ENCODE data around the gene SDF4.

Gene SDF4

GRCh38 chr1:1222575-1223225, 9.1 kb downstream of the SDF4 start:
- Histone ChIP-seq H3K4me3 (ENCODE audit: low read depth, low read length, poor library complexity, severe bottlenecking) (no peak overlapping the region), H2AFZ (ENCODE audit: low read length) (no peak overlapping the region), H3F3A (ENCODE audit: insufficient read depth, low read length) (no peaks in the 10 kb centered on the region), H3K9me3 (ENCODE audit: low read length) (no peaks in the 10 kb centered on the region), H3K27ac (ENCODE audit: low read depth, low read length, poor library complexity, severe bottlenecking) (no peak overlapping the region), H4K20me1 (ENCODE audit: insufficient read depth, low read length) (no peaks in the 10 kb centered on the region), H3K36me3 (ENCODE audit: insufficient read depth, low read length) (peaks cover 90% of the 10 kb centered on the region), H3K27me3 (ENCODE audit: insufficient read depth, low read length) (no peaks in the 10 kb centered on the region), H3K4me1 (ENCODE audit: insufficient read depth, low read length, severe bottlenecking) (no peaks in the 10 kb centered on the region), H3K79me2 (ENCODE audit: insufficient read depth, low read length) (no peaks in the 10 kb centered on the region), H3K9ac (ENCODE audit: low read length) (no peak overlapping the region), H3K4me2 (ENCODE audit: low read length) (no peak overlapping the region), H3K9me2 (ENCODE audit: low read depth, low read length) (no peaks in the 10 kb centered on the region)
- TF ChIP-seq EZH2 (IDR thresholded peaks at IDR 0.05; ENCODE audit: borderline replicate concordance, low read length) (no peak), CTCF (IDR thresholded peaks at IDR 0.05; ENCODE audit: low read length) (no peak)

- H3K36me3 ChIP-seq (ENCODE audit: insufficient read depth, low read length), result peaks cover 92% of the 10 kb centered on the region
- no peak overlapping the region for H3K27ac ChIP-seq (ENCODE audit: low read depth, low read length, poor library complexity, severe bottlenecking)
- no peaks in the 10 kb centered on the region for H4K20me1 ChIP-seq (ENCODE audit: insufficient read depth, low read length)
Observed at GRCh38 chr1:1221887-1222574, 9.8 kb downstream of the SDF4 start.

GRCh38 chr1:1220197-1220596, 11.6 kb downstream of the SDF4 start:
- peaks cover 9% of the 10 kb centered on the region for H3K4me1 ChIP-seq (ENCODE audit: insufficient read depth, low read length, severe bottlenecking)
- H3K36me3 ChIP-seq (ENCODE audit: insufficient read depth, low read length), result peaks cover 87% of the 10 kb centered on the region
- no peak overlapping the region for H3K27ac ChIP-seq (ENCODE audit: low read depth, low read length, poor library complexity, severe bottlenecking)
- H3K9ac ChIP-seq (ENCODE audit: low read length), result no peak overlapping the region
- no peaks in the 10 kb centered on the region for H3K9me3 ChIP-seq (ENCODE audit: low read length)
- H3K4me3 ChIP-seq (ENCODE audit: low read depth, low read length, poor library complexity, severe bottlenecking), result no peak overlapping the region
- no peaks in the 10 kb centered on the region for H4K20me1 ChIP-seq (ENCODE audit: insufficient read depth, low read length)
- TF ChIP-seq EZH2 (IDR thresholded peaks at IDR 0.05; ENCODE audit: borderline replicate concordance, low read length) (no peak), CTCF (IDR thresholded peaks at IDR 0.05; ENCODE audit: low read length) (no peak)
- H2AFZ ChIP-seq (ENCODE audit: low read length), result no peak overlapping the region
- H3K27me3 ChIP-seq (ENCODE audit: insufficient read depth, low read length), result no peaks in the 10 kb centered on the region
- no peaks in the 10 kb centered on the region for H3F3A ChIP-seq (ENCODE audit: insufficient read depth, low read length)
- H3K4me2 ChIP-seq (ENCODE audit: low read length), result no peak overlapping the region
- no peaks in the 10 kb centered on the region for H3K9me2 ChIP-seq (ENCODE audit: low read depth, low read length)
- no peaks in the 10 kb centered on the region for H3K79me2 ChIP-seq (ENCODE audit: insufficient read depth, low read length)

More at GRCh38 chr1:1221887-1222574, 9.8 kb downstream of the SDF4 start:
- Histone ChIP-seq H3K9me2 (ENCODE audit: low read depth, low read length) (no peaks in the 10 kb centered on the region), H3K9me3 (ENCODE audit: low read length) (no peaks in the 10 kb centered on the region), H3K27me3 (ENCODE audit: insufficient read depth, low read length) (no peaks in the 10 kb centered on the region), H3K79me2 (ENCODE audit: insufficient read depth, low read length) (no peaks in the 10 kb centered on the region), H3K4me3 (ENCODE audit: low read depth, low read length, poor library complexity, severe bottlenecking) (no peak overlapping the region), H2AFZ (ENCODE audit: low read length) (no peak overlapping the region), H3K9ac (ENCODE audit: low read length) (no peak overlapping the region), H3K4me2 (ENCODE audit: low read length) (no peak overlapping the region), H3F3A (ENCODE audit: insufficient read depth, low read length) (no peaks in the 10 kb centered on the region), H3K4me1 (ENCODE audit: insufficient read depth, low read length, severe bottlenecking) (peaks cover 1% of the 10 kb centered on the region)
- TF ChIP-seq CTCF (IDR thresholded peaks at IDR 0.05; ENCODE audit: low read length) (no peak), EZH2 (IDR thresholded peaks at IDR 0.05; ENCODE audit: borderline replicate concordance, low read length) (no peak)

Measured in OCI-LY1 (cell line).